AG10803 (cell line): ENCODE results near the gene KIZ.
A peak's percentile ranks its signal among the peaks of the same experiment; 100 is the strongest.

Experiments
- DNase-seq: peaks from one replicate; pipeline ENCODE4 v3.0.0; 2010; ENCODE audit warnings: low read depth
- H3K4me3 ChIP-seq: 2 replicates; pipeline ENCODE4 v1.5.1; 2011; ENCODE audit warnings: mild to moderate bottlenecking, low read length, control low read depth
- TF ChIP-seq, protein P1 (sequence below): conservative IDR thresholded peaks from 2 replicates; pipeline ENCODE4 v1.5.1; 2011; ENCODE audit warnings: mild to moderate bottlenecking, low read length, control low read depth, inconsistent platforms

Gene KIZ, protein sequence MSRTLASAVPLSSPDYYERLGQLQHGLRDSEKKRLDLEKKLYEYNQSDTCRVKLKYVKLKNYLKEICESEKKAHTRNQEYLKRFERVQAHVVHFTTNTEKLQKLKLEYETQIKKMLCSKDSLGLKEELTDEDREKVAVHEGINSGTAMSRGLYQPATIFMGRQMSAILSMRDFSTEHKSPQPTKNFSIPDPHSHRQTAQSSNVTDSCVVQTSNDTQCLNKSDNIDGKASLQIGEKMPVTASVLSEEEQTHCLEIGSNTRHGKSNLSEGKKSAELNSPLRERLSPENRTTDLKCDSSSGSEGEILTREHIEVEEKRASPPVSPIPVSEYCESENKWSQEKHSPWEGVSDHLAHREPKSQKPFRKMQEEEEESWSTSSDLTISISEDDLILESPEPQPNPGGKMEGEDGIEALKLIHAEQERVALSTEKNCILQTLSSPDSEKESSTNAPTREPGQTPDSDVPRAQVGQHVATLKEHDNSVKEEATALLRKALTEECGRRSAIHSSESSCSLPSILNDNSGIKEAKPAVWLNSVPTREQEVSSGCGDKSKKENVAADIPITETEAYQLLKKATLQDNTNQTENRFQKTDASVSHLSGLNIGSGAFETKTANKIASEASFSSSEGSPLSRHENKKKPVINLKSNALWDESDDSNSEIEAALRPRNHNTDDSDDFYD

DNA sequence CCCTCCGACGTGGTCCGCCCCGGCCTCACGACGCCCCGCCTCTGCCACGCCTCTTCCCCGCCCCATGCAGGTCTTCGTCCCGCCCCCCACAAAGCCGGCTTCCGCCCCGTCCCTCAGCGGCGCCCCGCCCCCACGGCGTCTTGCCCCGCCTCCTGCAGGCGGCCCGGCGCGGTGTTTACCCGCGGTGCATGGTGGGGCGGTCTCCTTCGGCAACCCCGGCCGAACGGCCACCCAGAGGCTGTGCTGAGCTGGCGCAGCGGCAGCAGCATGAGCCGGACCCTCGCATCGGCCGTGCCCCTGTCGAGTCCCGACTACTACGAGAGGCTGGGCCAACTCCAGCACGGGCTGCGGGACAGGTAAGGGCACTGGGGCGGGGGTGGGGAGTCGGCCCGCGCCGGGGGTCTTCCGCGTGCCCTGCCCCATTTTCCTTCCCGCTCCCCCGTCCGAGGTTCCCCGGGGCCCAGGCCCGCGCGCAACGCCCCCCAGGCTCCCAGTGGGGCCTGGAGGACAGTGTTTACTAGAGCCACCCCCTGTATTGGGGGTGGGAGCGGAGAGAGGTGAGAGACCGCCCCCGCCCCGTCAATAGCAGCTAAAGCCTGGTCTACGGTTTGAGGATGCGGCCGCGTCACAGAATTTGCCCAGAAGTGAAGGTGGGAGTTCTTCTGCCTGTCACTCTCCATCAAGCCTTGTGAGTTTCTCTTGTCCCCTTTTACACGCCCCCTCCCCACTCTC lies at the start of gene KIZ:
Gene KIZ, plus strand, starts transcription at position 234 of the 732 bp plus-strand sequence. Its CDS starts 34 bp downstream, at position 268.
- TF ChIP-seq, protein P1, sequence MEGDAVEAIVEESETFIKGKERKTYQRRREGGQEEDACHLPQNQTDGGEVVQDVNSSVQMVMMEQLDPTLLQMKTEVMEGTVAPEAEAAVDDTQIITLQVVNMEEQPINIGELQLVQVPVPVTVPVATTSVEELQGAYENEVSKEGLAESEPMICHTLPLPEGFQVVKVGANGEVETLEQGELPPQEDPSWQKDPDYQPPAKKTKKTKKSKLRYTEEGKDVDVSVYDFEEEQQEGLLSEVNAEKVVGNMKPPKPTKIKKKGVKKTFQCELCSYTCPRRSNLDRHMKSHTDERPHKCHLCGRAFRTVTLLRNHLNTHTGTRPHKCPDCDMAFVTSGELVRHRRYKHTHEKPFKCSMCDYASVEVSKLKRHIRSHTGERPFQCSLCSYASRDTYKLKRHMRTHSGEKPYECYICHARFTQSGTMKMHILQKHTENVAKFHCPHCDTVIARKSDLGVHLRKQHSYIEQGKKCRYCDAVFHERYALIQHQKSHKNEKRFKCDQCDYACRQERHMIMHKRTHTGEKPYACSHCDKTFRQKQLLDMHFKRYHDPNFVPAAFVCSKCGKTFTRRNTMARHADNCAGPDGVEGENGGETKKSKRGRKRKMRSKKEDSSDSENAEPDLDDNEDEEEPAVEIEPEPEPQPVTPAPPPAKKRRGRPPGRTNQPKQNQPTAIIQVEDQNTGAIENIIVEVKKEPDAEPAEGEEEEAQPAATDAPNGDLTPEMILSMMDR = peak; percentile 27; the same call in 1 of the 2 replicates
- H3K4me3 ChIP-seq = peak within 1 kb of the TSS; percentile 81

DNA sequence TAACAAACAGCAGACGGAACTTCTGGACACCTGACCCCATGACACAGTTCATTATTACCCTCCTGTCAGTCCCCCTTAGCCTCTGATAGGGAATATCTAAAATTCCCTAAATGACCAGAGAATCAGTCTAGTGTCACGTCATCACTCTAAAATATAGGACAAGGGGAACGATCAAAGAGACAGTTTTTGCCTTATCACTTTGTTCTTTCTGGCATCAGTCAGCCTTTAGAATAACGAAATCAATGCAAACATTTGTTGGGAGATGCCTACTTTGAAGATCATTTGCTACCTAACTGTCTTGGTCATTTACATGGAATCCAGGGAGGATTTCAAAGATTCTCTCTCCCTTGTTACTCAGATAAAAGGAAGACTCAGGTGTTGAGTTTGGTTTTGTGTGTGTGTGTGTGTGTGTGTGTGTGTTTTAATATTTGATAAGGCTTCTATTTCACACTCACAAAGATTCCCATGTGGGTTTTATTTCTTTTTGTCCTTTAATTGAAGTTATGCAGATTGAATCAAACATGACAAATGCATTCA lies 48.0 kb upstream of the KIZ start:
- TF ChIP-seq, protein P1 = no peak
- no peak for DNase-seq
- no peak overlapping the region for H3K4me3 ChIP-seq

More for the DNA sequence above, at the start of gene KIZ:
- DNase-seq = peak; percentile 95

DNA sequence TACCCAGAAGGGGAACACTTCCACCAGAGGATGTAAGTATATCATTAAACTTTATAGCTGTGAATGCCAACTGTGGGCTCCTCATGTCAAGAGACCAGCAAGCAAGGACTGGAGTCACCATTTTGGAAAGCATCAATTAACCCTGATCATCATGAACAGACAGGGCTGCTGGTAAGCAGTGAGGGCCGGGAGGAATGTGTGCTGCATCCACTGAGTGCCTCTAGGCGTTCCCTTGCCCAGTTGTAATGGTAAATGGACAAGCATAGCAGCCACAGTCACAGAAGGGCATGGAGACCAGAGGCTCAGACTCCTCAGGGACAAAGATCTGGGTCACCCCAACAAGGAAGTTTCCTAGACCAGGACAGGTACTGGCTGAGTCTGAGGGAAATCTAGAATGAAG lies 43.3 kb upstream of the KIZ start:
- DNase-seq = no peak
- no peak overlapping the region for H3K4me3 ChIP-seq
- TF ChIP-seq, protein P1 = no peak

DNA sequence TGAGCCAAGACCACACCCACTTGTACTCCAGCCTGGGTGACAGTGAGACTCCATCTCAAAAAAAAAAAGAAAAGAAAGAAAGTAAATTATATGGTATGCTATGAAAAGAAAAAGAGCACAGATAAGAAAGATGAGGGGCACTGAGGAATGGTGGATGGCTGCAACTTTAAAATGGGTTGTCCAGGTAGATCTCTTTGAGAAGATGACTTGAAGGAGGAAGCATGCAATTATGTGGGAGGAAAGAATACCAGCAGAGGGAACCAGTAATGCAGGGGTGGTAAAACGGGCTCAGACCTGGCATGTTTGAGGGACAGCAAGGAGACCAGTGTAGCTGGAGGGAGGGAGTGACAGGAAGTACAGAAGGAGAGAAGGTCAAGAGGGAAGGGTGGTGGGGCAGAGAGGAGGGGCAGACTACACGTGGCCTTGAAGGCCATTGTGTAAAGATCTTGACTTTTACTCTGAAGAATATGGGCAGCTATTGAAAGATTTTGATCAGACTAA lies 42.0 kb upstream of the KIZ start:
- no peak overlapping the region for H3K4me3 ChIP-seq
- no peak for DNase-seq
- TF ChIP-seq, protein P1 = no peak

DNA sequence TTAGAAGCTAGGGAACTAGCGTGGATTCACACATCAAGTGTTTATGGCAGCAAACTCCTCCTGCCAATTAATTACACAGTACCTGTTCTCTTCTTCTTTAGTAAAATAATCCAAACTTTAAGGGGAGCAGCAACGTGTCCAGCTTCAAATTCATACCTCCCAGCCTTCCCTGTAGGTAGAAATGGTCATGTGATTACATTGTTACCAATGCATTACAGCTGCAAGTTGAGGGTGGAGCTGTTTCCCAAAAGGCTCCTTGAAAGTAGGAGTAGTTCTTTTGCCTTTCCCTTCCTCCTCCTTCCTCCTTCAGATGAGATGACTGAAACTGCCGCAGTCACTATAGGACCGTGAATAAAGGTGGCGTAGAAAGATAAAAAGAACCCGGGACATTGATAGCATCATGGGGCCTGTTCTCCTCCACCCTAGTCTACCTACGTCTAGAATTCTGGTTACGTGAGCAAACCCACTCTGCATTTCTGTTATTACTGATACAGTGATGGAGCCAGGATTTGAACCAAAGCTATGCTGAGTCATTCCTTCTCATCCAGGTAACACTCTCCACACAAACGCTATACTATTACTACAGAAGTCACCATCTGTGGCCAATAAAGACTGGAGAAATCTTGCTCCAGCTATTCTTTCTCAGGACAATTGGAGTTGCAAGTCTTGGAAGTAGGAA lies 37.9 kb upstream of the KIZ start:
- TF ChIP-seq, protein P1 = no peak
- DNase-seq = no peak

DNA sequence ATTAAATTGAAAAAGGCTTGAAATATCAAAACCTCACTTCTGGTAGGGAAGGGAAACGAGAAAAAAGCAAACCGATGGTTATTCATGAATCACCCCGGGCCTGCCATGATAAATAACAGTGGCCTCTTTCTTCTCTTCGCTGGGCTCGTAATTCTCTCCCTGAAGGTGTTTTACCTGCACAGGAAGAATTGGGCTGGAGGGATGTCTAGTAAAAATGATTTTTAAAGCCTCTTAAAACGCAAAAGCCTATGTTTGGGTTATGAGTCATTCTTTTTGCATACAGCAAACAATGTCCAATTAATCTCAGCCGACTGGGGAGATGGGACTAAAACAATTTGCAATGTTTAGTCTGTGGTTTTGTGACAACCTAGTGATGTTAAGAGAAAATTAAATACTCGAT lies 36.5 kb upstream of the KIZ start:
- TF ChIP-seq, protein P1 = no peak
- no peak for DNase-seq
- no peak overlapping the region for H3K4me3 ChIP-seq

More for the DNA sequence above, 37.9 kb upstream of the KIZ start:
- H3K4me3 ChIP-seq = no peak overlapping the region
